CD14-positive monocyte (primary cell): ENCODE measurements around the gene SMCO4. TPM values are rescaled to one million over a fixed set of nuclear protein-coding genes. Genes with fewer than 3 reads are reported as not detected.

ENCODE experiments used
- DNase-seq, 3 donors: peaks; one replicate each; pipeline ENCODE4 v3.0.0-alpha.2; 2011 to 2022
- H2AFZ ChIP-seq: 2 replicates; pipeline ENCODE4 v1.6.0; 2012; ENCODE audit warnings: mild to moderate bottlenecking, low read depth, low read length, inconsistent platforms; ENCODE audit not compliant: insufficient read depth, poor library complexity, severe bottlenecking
- H3K27ac ChIP-seq, 2 donors: 1 replicate in 1 of 2; 2 replicates in 1 of 2; pipeline ENCODE4 v1.5.1; 2012 to 2013; ENCODE audit warnings: low read length in 2 of 2, control low read depth in 1 of 2, inconsistent platforms in 1 of 2, low read depth in 1 of 2, mild to moderate bottlenecking in 1 of 2
- H3K27me3 ChIP-seq, 2 donors: one replicate each; pipeline versions ENCODE4 v1.6.0 to v1.6.1; 2011 to 2013; ENCODE audit warnings: low read length in 2 of 2; ENCODE audit not compliant: control insufficient read depth in 2 of 2, insufficient read depth in 2 of 2
- H3K36me3 ChIP-seq, 2 donors: replicated peaks in 1 of 2; 1 replicate in 1 of 2; 2 replicates in 1 of 2; pipeline versions ENCODE4 v1.5.1 to v1.6.1; 2012 to 2013; ENCODE audit warnings: low read length in 2 of 2, control low read depth in 1 of 2, inconsistent platforms in 1 of 2, mild to moderate bottlenecking in 1 of 2; ENCODE audit not compliant: insufficient read depth in 2 of 2, control insufficient read depth in 1 of 2
- H3K4me1 ChIP-seq, 2 donors: 1 replicate in 1 of 2; 2 replicates in 1 of 2; pipeline versions ENCODE4 v1.5.1 to v1.6.1; 2012 to 2013; ENCODE audit warnings: low read length in 2 of 2, control low read depth in 1 of 2, inconsistent platforms in 1 of 2, mild to moderate bottlenecking in 1 of 2, moderate library complexity in 1 of 2; ENCODE audit not compliant: insufficient read depth in 2 of 2, control insufficient read depth in 1 of 2
- H3K4me2 ChIP-seq: replicated peaks from 2 replicates; pipeline ENCODE3; 2012; ENCODE audit warnings: low read length, moderate library complexity, mild to moderate bottlenecking; ENCODE audit not compliant: poor library complexity, severe bottlenecking; ENCODE audit errors: extremely low read depth
- H3K4me3 ChIP-seq, 3 experiments: fragments of 200-600 bp in 1 of 3; sonication (generic) in 1 of 3; replicated peaks in 1 of 3; 1 replicate in 2 of 3; 2 replicates in 1 of 3; pipeline ENCODE4 v1.5.1; 2011 to 2013; ENCODE audit warnings: low read length in 3 of 3, mild to moderate bottlenecking in 3 of 3, control low read depth in 2 of 3, low read depth in 2 of 3, inconsistent platforms in 1 of 3, moderate library complexity in 1 of 3
- H3K79me2 ChIP-seq: 2 replicates; pipeline ENCODE4 v1.6.0; 2012; ENCODE audit warnings: mild to moderate bottlenecking, control low read depth, inconsistent platforms, low read length, moderate library complexity; ENCODE audit not compliant: insufficient read depth
- H3K9ac ChIP-seq: 2 replicates; pipeline ENCODE4 v1.6.0; 2017; ENCODE audit warnings: low read length, mild to moderate bottlenecking; ENCODE audit not compliant: insufficient read depth, poor library complexity, severe bottlenecking
- H3K9me3 ChIP-seq, 2 donors: replicated peaks in 1 of 2; 1 replicate in 1 of 2; 2 replicates in 1 of 2; pipeline versions ENCODE4 v1.5.1 to v1.6.1; 2012 to 2013; ENCODE audit warnings: low read length in 2 of 2, control low read depth in 1 of 2; ENCODE audit not compliant: control insufficient read depth in 1 of 2, insufficient read depth in 1 of 2
- H4K20me1 ChIP-seq: 2 replicates; pipeline ENCODE4 v1.6.0; 2012; ENCODE audit warnings: mild to moderate bottlenecking, low read length, control low read depth, moderate library complexity; ENCODE audit not compliant: insufficient read depth
- H3K27ac Mint-ChIP-seq, 7 donors: one replicate each; pipeline ENCODE4 v1.8.0; 2020; ENCODE audit warnings: mild to moderate bottlenecking in 7 of 7, mixed read lengths in 7 of 7, moderate library complexity in 6 of 7, inconsistent platforms in 2 of 7
- H3K27me3 Mint-ChIP-seq, 3 donors: one replicate each; pipeline ENCODE4 v1.8.0; 2021 to 2022; ENCODE audit warnings: low read depth in 3 of 3, mild to moderate bottlenecking in 3 of 3, mixed read lengths in 3 of 3, moderate library complexity in 3 of 3, inconsistent platforms in 1 of 3
- H3K36me3 Mint-ChIP-seq, 2 donors: one replicate each; pipeline ENCODE4 v1.8.0; 2020; ENCODE audit warnings: mixed read lengths in 2 of 2, inconsistent platforms in 1 of 2, mild to moderate bottlenecking in 1 of 2
- H3K4me1 Mint-ChIP-seq: one replicate; pipeline ENCODE4 v1.8.0; 2020; ENCODE audit warnings: mild to moderate bottlenecking, mixed read lengths
- H3K4me3 Mint-ChIP-seq, 2 donors: one replicate each; pipeline ENCODE4 v1.8.0; 2020; ENCODE audit warnings: mild to moderate bottlenecking in 2 of 2, mixed read lengths in 2 of 2, moderate library complexity in 1 of 2
- H3K9me3 Mint-ChIP-seq, 7 donors: one replicate each; pipeline ENCODE4 v1.8.0; 2020 to 2022; ENCODE audit warnings: mixed read lengths in 7 of 7, mild to moderate bottlenecking in 6 of 7, moderate library complexity in 6 of 7, inconsistent platforms in 2 of 7
- CTCF ChIP-seq: fragments of 200-600 bp; IDR thresholded peaks from one replicate; pipeline ENCODE4 v1.8.0; 2022; ENCODE audit warnings: antibody characterized with exemption, mild to moderate bottlenecking
- WGBS: methylation state at CpG from one replicate; pipeline ENCODE4 v1.1.5; 2013; ENCODE audit warnings: missing lambda C conversion rate; ENCODE audit not compliant: insufficient coverage; 5-methylcytosine and 5-hydroxymethylcytosine counted together
- intact Hi-C, 2 donors: fragments of 100-400 bp; cut with micrococcal nuclease; formaldehyde crosslinking; loops; one replicate each; pipeline versions ENCODE4 v1.15.0 to v1.15.1; 2023
- polyA plus RNA-seq, 3 donors: library from polyadenylated mRNA; depleted of rRNA in 1 of 3; unstranded in 2 of 3; stranded (reverse) in 1 of 3; fragments of 300-500 nt in 2 of 3; fragments of >200 nt in 1 of 3; fragmentation: Illumina TruSeq in 2 of 3; gene quantifications; 1 replicate in 2 of 3; 2 replicates in 1 of 3; pipeline ENCODE4 v1.2.3, GENCODE V29; 2012 to 2021

Gene SMCO4
- polyA plus RNA-seq, 3 donors = 110 to 242 (median 169) TPM

- H3K4me3 ChIP-seq = no peak overlapping the region
- H3K27me3 ChIP-seq = peaks cover 0 to 2% of the 10 kb centered on the region in 2 donors
- no peak overlapping the region for H3K27ac Mint-ChIP-seq
- H3K4me2 ChIP-seq = no peak overlapping the region
- TF ChIP-seq CTCF = no peak
- H3K36me3 Mint-ChIP-seq = no peaks in the 10 kb centered on the region
- peaks cover 11% of the 10 kb centered on the region for H3K4me1 Mint-ChIP-seq
- no peaks in the 10 kb centered on the region for H3K79me2 ChIP-seq
- peaks cover 0 to 1% (median 0%) of the 10 kb centered on the region in 7 donors for H3K9me3 Mint-ChIP-seq
- H3K36me3 ChIP-seq = no peaks in the 10 kb centered on the region
- H3K27ac ChIP-seq = no peak overlapping the region
- peaks cover 0 to 4% of the 10 kb centered on the region in 2 donors for H3K4me1 ChIP-seq
- H2AFZ ChIP-seq = no peak overlapping the region
- 82% methylated on average over 3 of the region's 7 CpGs for WGBS
- intact Hi-C loops = no loop called here
- no peak for DNase-seq
- no peaks in the 10 kb centered on the region for H3K27me3 Mint-ChIP-seq
- H3K9ac ChIP-seq = no peak overlapping the region
- H3K9me3 ChIP-seq = no peaks in the 10 kb centered on the region
- H4K20me1 ChIP-seq = no peaks in the 10 kb centered on the region
- no peak overlapping the region for H3K4me3 Mint-ChIP-seq
Observed at GRCh38 chr11:93571612-93572011, 28.4 kb upstream of the SMCO4 start.

DNA sequence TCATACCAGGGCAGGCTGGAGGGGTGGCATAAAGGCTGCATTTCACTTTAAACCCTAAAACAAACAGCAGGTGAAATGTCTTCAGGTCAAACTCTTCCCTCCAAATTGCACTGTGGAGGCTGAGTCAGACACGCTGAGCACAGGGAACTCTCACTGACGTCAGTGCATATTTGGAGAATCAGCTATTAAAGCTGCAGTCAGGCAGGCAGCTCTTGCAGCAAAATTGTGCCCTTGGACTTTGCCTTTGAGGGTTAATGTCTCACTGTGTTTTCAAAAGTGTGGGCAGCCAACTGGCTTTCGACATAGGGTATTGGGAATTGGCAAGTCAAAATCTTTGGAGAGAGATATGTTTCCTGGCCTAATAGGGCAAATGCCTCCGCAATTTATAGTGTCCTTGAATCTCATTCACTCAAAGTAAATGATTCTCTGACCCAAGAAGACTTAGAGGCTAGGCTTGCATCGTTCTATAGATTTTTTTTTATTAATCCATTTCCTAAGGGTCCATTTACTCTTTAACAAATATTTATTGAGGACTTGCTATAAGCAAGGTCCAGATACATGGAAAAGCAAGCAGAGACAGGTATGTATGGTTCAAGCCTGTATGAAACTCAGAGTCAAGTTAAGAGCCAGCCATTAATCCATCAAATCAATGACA is 27.7 kb upstream of the SMCO4 start:
- Histone ChIP-seq H3K27me3 (peaks cover 0 to 2% of the 10 kb centered on the region in 2 donors), H3K27ac (no peak overlapping the region), H2AFZ (no peak overlapping the region), H3K79me2 (no peaks in the 10 kb centered on the region), H3K36me3 (no peaks in the 10 kb centered on the region), H3K4me3 (no peak overlapping the region), H3K9ac (no peak overlapping the region), H4K20me1 (no peaks in the 10 kb centered on the region), H3K4me2 (no peak overlapping the region), H3K9me3 (no peaks in the 10 kb centered on the region), H3K4me1 (peaks cover 0 to under 1% of the 10 kb centered on the region in 2 donors)
- no peak for DNase-seq
- Mint-ChIP-seq H3K36me3 (no peaks in the 10 kb centered on the region), H3K4me3 (no peak overlapping the region), H3K9me3 (peaks cover 0 to 1% (median 0%) of the 10 kb centered on the region in 7 donors), H3K27ac (no peak overlapping the region), H3K27me3 (peaks cover 0 to 2% (median 0%) of the 10 kb centered on the region in 3 donors), H3K4me1 (peaks cover 7% of the 10 kb centered on the region)
- intact Hi-C loops = no loop called here
- TF ChIP-seq CTCF = no peak
- 89% methylated on average over 4 of the region's 5 CpGs for WGBS
